ENCODE measurements around the gene FOXN1.
A peak's percentile ranks its signal among the peaks of the same experiment; 100 is the strongest.

Gene FOXN1

GRCh38 chr17:28571361-28572122 lies 65.4 kb downstream of the FOXN1 start, which contains the start of gene PIGS:
TSS of gene PIGS (minus strand) at chr17:28571524. CDS start at chr17:28571496, 28 bp downstream.
- Mint-ChIP-seq H3K27ac (peak within 1 kb of the TSS; percentile 45 to 73 (median 66)), H3K9me3 (no peaks in the 10 kb centered on the region), H3K4me1 (peaks cover 27% of the 10 kb centered on the region), H3K36me3 (ENCODE audit: low read depth) (peaks cover 18% of the 10 kb centered on the region), H3K27me3 (ENCODE audit: low read depth) (no peaks in the 10 kb centered on the region), H3K4me3 (peak within 1 kb of the TSS; percentile 94 to 99 (median 97))
- TF ChIP-seq, protein P1, sequence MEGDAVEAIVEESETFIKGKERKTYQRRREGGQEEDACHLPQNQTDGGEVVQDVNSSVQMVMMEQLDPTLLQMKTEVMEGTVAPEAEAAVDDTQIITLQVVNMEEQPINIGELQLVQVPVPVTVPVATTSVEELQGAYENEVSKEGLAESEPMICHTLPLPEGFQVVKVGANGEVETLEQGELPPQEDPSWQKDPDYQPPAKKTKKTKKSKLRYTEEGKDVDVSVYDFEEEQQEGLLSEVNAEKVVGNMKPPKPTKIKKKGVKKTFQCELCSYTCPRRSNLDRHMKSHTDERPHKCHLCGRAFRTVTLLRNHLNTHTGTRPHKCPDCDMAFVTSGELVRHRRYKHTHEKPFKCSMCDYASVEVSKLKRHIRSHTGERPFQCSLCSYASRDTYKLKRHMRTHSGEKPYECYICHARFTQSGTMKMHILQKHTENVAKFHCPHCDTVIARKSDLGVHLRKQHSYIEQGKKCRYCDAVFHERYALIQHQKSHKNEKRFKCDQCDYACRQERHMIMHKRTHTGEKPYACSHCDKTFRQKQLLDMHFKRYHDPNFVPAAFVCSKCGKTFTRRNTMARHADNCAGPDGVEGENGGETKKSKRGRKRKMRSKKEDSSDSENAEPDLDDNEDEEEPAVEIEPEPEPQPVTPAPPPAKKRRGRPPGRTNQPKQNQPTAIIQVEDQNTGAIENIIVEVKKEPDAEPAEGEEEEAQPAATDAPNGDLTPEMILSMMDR (IDR thresholded peaks at IDR 0.05; ENCODE audit: unreplicated experiment in 3 of 3): no peak

DNA sequence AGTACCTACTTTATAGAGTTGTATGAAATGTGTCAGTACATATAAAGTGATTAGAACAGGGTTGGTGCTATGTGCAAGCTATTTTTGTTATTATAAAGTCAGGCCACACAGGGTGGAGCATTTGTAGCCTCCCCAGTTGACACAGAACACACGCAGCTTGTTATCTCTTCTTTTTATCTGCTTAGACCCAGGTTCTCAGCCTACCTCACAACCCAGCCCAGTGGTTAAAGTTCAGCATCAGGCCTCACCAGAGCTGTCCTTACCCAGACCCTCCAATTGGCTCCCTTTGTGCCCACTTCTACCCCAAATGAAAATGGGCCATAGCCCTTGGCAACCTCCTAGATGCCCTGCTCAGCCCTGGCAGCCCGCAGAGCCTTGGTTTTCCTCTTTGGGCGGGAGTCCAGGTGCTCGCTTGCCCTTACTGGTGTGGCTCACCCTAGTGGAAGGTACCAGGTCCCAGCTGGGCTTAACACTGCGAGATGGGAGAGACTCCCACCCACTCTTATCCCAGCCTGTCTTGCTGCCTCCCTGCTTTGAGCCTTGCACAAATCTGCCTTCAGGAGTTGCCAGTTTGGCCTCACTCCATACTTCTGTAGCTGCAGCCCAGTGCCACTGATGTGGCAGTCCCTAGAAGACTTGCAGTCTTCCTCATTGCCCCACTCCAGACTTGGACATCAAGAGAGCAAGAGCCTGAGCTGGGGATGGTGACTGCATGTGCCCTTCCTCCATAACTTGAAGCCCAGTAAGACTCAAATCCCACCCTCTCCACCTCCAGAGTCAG lies 66.3 kb downstream of the FOXN1 start:
- TF ChIP-seq, protein P1 (IDR thresholded peaks at IDR 0.05; ENCODE audit: unreplicated experiment in 3 of 3): no peak
- no peaks in the 10 kb centered on the region for H3K9me3 Mint-ChIP-seq
- H3K4me1 Mint-ChIP-seq: peaks cover 27% of the 10 kb centered on the region
- H3K36me3 Mint-ChIP-seq (ENCODE audit: low read depth): peaks cover 17% of the 10 kb centered on the region
- peak overlapping the region; percentile 94 to 99 (median 97) for H3K4me3 Mint-ChIP-seq
- H3K27ac Mint-ChIP-seq: no peak overlapping the region
- no peaks in the 10 kb centered on the region for H3K27me3 Mint-ChIP-seq (ENCODE audit: low read depth)

DNA sequence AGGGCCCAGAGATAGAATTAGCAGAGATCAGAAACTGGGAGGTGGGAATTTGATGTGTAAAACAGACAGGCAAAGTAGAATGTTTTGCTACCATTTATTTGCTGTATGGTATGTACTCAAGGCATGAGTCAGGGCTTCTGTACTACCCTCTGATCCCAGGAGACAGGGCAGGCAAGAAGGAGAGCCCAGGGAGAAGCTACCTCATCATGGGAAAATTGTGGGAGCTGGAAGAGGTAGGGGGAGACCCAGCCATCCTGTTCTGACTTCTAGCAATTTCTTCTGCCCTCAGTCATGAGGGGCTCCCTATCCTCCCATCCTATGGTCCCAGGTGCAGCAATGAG lies 66.9 kb downstream of the FOXN1 start:
- no peak overlapping the region for H3K27ac Mint-ChIP-seq
- H3K27me3 Mint-ChIP-seq (ENCODE audit: low read depth): no peaks in the 10 kb centered on the region
- H3K4me1 Mint-ChIP-seq: peaks cover 27% of the 10 kb centered on the region
- peaks cover 13% of the 10 kb centered on the region for H3K36me3 Mint-ChIP-seq (ENCODE audit: low read depth)
- peak overlapping the region in 2 of 3 experiments; percentile 14 to 94 for H3K4me3 Mint-ChIP-seq
- no peaks in the 10 kb centered on the region for H3K9me3 Mint-ChIP-seq
- TF ChIP-seq, protein P1 (IDR thresholded peaks at IDR 0.05; ENCODE audit: unreplicated experiment in 3 of 3): no peak

GRCh38 chr17:28573521-28573920 lies 67.4 kb downstream of the FOXN1 start:
- Mint-ChIP-seq H3K27me3 (ENCODE audit: low read depth) (no peaks in the 10 kb centered on the region), H3K4me3 (no peak overlapping the region), H3K36me3 (ENCODE audit: low read depth) (peaks cover 11% of the 10 kb centered on the region), H3K4me1 (peaks cover 27% of the 10 kb centered on the region), H3K9me3 (no peaks in the 10 kb centered on the region), H3K27ac (no peak overlapping the region)
- TF ChIP-seq, protein P1 (IDR thresholded peaks at IDR 0.05; ENCODE audit: unreplicated experiment in 3 of 3): no peak

GRCh38 chr17:28573966-28574480 lies 67.9 kb downstream of the FOXN1 start:
- no peak overlapping the region for H3K27ac Mint-ChIP-seq
- peak overlapping the region; percentile 30 to 50 (median 32) for H3K4me3 Mint-ChIP-seq
- peaks cover 27% of the 10 kb centered on the region for H3K4me1 Mint-ChIP-seq
- H3K9me3 Mint-ChIP-seq: no peaks in the 10 kb centered on the region
- H3K36me3 Mint-ChIP-seq (ENCODE audit: low read depth): peaks cover 10% of the 10 kb centered on the region
- TF ChIP-seq, protein P1 (IDR thresholded peaks at IDR 0.05; ENCODE audit: unreplicated experiment in 3 of 3): no peak
- H3K27me3 Mint-ChIP-seq (ENCODE audit: low read depth): no peaks in the 10 kb centered on the region
